Activated T-helper 1 cell treated with anti-CD3 and anti-CD28 coated beads, Interleukin-12 subunit alpha, Interleukin-12 subunit beta, Interleukin-2, Interleukin-4 antibody, amounts not matched to agents 30 ng/mL and 10 ng/mL and 1 ng/mL, durations not matched to agents 14 hours and 24 hours and 36 hours (primary cell): ENCODE data around the gene MGA. TPM values are rescaled to one million over a fixed set of nuclear protein-coding genes. Genes with fewer than 3 reads are reported as not detected.
A peak's percentile ranks its signal among the peaks of the same experiment; 100 is the strongest.

Experiments used
- DNase-seq: peaks from one replicate; pipeline ENCODE4 v3.0.0; 2021; ENCODE audit warnings: low spot score
- H3K27ac Mint-ChIP-seq: one replicate; pipeline ENCODE4 v1.8.0; 2021; ENCODE audit warnings: mild to moderate bottlenecking, mixed read lengths
- H3K27me3 Mint-ChIP-seq: one replicate; pipeline ENCODE4 v1.8.0; 2022; ENCODE audit warnings: mild to moderate bottlenecking, moderate library complexity, mixed read lengths; ENCODE audit not compliant: insufficient read depth
- H3K36me3 Mint-ChIP-seq: one replicate; pipeline ENCODE4 v1.8.0; 2021; ENCODE audit warnings: low read depth, mixed read lengths
- H3K4me1 Mint-ChIP-seq: one replicate; pipeline ENCODE4 v1.8.0; 2021; ENCODE audit warnings: low read depth, mixed read lengths
- H3K4me3 Mint-ChIP-seq: one replicate; pipeline ENCODE4 v1.8.0; 2021; ENCODE audit warnings: mild to moderate bottlenecking, moderate library complexity, mixed read lengths
- H3K9me3 Mint-ChIP-seq: one replicate; pipeline ENCODE4 v1.8.0; 2021; ENCODE audit warnings: mixed read lengths
- intact Hi-C: fragments of 100-400 bp; cut with micrococcal nuclease; formaldehyde crosslinking; loops from one replicate; pipeline ENCODE4 v1.15.1; 2024
- total RNA-seq: library from RNA; stranded (reverse); gene quantifications from 2 replicates; pipeline ENCODE4 v1.2.3, GENCODE V29; 2022

The MGA gene
- total RNA-seq, result 37.5 and 38.8 TPM in 2 replicates

DNA sequence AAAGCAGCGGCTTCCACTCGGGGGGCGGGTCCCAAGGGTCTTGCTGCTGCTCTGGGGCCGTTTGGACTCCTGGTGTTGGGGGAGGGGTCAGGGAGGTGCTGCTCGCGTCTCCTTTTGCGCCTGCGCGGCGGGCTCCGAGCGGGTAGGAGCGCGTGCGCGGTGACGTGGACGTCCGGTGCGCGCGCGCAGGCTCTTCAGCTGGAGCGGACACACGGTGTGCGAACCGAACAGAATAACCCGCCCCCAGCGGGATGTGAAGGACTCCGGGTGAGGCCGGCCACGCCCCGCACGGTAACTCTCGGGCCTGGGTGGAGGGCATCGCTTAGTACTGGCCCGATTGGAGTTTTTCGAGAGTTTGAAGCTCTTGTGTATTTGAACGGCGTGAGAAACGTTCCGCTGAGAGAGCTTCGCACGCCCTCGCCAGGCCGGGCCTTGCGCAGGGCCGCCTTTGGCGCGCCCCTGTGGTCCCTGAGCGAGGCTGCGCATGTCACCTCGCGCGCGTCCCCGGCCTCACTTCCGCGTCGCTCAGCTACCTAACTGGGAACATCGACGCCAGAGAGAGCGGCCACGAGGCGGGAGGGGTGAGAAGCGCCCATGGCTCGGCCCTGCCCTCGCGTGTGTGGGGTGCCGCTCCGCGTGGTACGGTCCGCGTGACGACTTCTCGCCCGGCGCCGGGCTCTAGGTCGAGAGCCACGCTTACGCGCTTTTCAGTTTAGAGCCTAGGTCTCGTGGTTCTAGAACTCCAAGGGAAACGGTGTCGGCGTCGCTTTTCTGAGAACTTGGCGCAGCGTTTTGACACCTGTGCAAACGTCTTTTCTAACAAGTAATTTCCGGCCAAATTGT is at the start of gene MGA:
MGA (plus strand) TSS at position 171 of the 843 bp plus-strand sequence.
- Mint-ChIP-seq H3K27ac (peak within 1 kb of the TSS; percentile 91), H3K27me3 (peaks cover 28% of the 10 kb centered on the region), H3K9me3 (peaks cover 8% of the 10 kb centered on the region), H3K36me3 (peaks cover 6% of the 10 kb centered on the region), H3K4me3 (peak within 1 kb of the TSS; percentile 90), H3K4me1 (peaks cover 37% of the 10 kb centered on the region)
- intact Hi-C loops, result loop anchor here (1.0 to 10.0 kb wide), 7 partner anchors 31 to 1674 kb away; partner anchors contain the start of genes EHD4, ITPKA, LCMT2 and MAPKBP1
- DNase-seq, result peak; percentile 88

DNA sequence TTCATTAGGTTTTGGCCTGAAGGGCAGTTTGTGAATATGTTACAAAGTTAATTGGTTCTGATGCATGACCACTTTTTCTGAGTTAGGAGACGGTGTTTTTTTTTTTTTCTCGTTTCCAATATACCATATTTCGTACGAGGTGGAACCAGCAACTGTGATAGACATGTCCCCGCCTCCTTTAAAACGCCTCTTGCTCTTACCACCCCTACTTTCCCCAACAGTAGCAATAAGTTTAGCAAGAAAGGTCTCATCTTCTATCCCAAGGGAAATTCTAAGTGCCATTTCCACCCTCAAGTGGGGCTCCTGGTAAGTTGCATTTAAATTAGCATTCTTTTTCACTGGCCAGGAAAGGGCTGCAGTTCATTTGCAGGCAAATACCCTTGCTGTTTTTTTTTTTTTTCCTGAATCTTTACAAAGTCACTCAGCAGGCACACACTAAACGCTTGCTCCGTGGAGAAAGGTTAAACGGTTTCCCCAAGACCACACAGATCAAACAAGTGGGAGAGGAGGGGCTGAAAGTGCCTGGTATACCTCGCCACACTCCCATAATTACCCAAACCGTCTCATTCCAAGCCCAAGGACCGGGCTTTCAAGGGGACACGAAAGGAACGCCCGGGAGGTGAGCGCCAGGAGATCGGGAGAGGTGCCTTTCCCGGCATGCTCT is 39.5 kb upstream of the MGA start:
- Mint-ChIP-seq H3K9me3 (peaks cover 6% of the 10 kb centered on the region), H3K4me1 (peaks cover 12% of the 10 kb centered on the region), H3K4me3 (peak overlapping the region; percentile 78), H3K27ac (peak overlapping the region; percentile 81), H3K27me3 (peaks cover 23% of the 10 kb centered on the region), H3K36me3 (no peaks in the 10 kb centered on the region)
- no peak for DNase-seq
- intact Hi-C loops, result loop anchor here (1.0 to 5.0 kb wide), 3 partner anchors 41 to 157 kb away; no protein-coding TSS in a partner anchor

DNA sequence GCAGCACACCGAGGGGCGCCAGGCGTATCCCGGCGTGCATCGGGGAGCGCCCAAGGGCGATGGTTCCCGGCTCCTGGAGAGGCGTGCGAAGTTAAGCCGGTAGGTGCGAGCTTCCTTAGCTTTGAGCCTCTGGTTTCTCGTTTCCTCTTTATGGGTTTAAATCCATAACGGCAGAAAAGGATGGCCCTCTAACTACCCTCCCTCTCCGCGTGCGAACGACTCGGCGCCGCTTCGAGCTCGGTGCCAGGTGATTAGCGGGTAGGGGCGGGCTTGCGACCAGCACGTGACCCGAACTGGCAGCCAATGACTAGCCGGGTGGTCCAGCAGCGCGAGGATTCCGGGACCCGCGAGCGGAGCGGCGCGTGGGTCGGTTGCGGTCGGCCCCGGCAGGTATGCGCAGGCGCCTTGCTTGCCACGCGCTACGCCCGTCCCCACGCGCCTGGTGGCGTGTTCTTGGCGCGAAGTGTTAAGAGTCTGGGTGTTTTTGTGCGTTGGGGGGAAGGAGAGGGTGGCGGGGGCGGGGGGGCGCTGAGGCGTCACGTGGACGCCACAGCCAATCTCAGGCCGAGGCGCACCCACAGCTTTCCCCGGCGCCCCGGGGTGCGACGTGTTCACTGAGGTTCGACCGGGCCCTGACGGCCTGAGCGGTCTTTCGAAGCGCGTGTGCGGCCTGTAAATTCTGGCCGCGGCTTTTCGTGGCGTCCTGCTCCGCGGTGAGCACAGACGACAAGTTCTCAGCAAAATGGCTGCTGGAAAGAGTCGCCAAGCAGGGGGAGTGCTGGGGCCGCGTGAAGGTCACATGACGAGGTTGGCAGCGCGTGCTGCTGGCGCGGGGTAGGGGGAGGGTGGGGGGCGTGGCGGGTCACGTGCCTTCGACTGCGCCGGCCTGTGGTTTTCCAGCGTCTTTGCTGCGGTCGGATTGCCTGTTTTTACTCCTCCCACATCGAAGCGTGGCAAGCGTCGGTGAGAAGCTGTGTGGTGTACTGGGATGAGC is 38.7 kb upstream of the MGA start:
- intact Hi-C loops, result loop anchor here (1.0 to 5.0 kb wide), 3 partner anchors 40 to 156 kb away; no protein-coding TSS in a partner anchor
- peak overlapping the region; percentile 78 for H3K4me3 Mint-ChIP-seq
- H3K36me3 Mint-ChIP-seq, result no peaks in the 10 kb centered on the region
- H3K27me3 Mint-ChIP-seq, result peaks cover 22% of the 10 kb centered on the region
- H3K9me3 Mint-ChIP-seq, result peaks cover 6% of the 10 kb centered on the region
- DNase-seq, result peak; percentile 70
- H3K4me1 Mint-ChIP-seq, result peaks cover 12% of the 10 kb centered on the region
- peak overlapping the region; percentile 81 for H3K27ac Mint-ChIP-seq

DNA sequence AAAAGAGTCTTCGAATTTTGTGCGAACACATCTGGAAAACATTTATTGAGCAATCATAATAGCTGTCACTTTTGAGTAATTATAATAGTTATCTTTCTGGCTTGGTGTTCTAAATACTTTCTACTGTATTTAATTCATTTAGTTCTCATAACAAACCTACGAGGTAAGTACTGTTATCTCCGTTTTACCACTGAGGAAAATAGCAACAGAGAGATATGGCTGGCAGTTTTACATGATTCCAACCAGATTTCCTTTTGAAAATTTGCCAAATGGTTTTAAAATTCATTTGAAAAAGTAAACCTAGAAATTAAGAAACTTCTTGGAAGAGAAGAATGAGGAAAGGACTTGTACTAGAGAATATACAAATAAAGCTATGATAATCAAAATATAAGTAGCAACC is 37.3 kb upstream of the MGA start:
- H3K36me3 Mint-ChIP-seq, result no peaks in the 10 kb centered on the region
- no peak for DNase-seq
- peaks cover 6% of the 10 kb centered on the region for H3K9me3 Mint-ChIP-seq
- H3K4me1 Mint-ChIP-seq, result peaks cover 12% of the 10 kb centered on the region
- H3K4me3 Mint-ChIP-seq, result no peak overlapping the region
- intact Hi-C loops, result loop anchor here (5.0 kb wide), 1 partner anchor 154 kb away; no protein-coding TSS in a partner anchor
- H3K27ac Mint-ChIP-seq, result no peak overlapping the region
- H3K27me3 Mint-ChIP-seq, result peaks cover 22% of the 10 kb centered on the region

DNA sequence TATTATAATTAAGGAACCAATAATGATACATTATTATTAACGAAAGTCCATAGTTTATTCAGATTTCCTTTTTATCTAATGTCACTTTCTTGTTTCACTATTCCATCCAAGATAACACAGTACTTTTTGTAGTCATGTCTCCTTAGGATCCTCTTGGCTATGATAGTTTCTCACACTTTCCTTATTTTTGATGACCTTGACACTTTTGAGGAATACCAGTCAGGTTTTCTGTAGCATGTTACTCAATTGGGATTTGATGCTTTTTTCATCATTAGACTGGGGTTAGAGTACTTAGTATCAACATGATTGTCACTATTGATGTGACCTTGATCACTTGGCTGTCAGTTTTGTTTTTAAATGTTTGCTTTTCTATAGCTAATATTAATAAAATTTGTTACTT is 33.0 kb upstream of the MGA start:
- intact Hi-C loops, result no loop called here
- H3K9me3 Mint-ChIP-seq, result no peaks in the 10 kb centered on the region

DNA sequence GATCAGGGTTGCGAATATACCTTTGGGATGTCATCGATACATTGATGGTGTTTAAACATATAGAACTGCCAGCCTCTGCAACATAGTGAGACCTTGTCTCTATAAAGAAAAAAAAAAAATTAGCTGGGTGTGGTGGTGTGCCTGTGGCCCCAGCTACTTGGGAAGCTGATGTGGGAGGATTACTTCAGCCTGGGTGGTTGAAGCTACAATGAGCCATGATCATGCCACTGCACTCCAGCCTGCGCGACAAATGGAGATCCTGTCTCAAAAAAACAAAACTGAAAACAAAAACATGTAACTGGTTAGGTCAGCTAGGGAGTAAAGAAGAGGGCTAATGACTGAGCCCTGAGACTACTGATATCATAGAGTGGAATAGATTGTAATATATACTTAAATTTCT is 30.7 kb upstream of the MGA start:
- Mint-ChIP-seq H3K9me3 (no peaks in the 10 kb centered on the region), H3K4me1 (no peaks in the 10 kb centered on the region), H3K27me3 (peaks cover 2% of the 10 kb centered on the region), H3K36me3 (no peaks in the 10 kb centered on the region), H3K4me3 (no peak overlapping the region), H3K27ac (no peak overlapping the region)
- no peak for DNase-seq
- intact Hi-C loops, result no loop called here

More for the DNA sequence above, 33.0 kb upstream of the MGA start:
- H3K36me3 Mint-ChIP-seq, result no peaks in the 10 kb centered on the region
- no peak overlapping the region for H3K4me3 Mint-ChIP-seq
- no peaks in the 10 kb centered on the region for H3K4me1 Mint-ChIP-seq
- peaks cover 2% of the 10 kb centered on the region for H3K27me3 Mint-ChIP-seq
- no peak overlapping the region for H3K27ac Mint-ChIP-seq
- no peak for DNase-seq

DNA sequence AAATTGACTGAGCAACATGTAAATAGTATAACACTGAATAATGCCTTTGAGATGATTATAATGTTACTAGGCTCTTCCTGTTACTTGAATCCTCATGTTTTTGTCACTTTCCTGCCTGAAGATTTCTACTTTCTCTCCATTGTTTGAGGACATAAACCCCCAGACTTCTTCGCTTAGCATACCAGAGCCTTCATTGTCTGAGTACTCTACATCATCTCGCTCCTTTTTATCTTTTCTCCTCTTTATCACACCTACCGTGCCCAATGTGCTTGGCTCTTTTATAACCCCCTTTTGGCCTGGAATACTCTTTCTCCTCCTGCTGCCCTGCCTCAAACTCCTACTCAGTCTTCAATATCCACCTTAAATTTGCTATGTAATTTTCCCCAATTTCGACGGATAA is 30.3 kb upstream of the MGA start:
- intact Hi-C loops, result no loop called here
- DNase-seq, result no peak
- Mint-ChIP-seq H3K4me3 (no peak overlapping the region), H3K4me1 (no peaks in the 10 kb centered on the region), H3K27ac (no peak overlapping the region), H3K27me3 (peaks cover 2% of the 10 kb centered on the region), H3K36me3 (no peaks in the 10 kb centered on the region), H3K9me3 (no peaks in the 10 kb centered on the region)

DNA sequence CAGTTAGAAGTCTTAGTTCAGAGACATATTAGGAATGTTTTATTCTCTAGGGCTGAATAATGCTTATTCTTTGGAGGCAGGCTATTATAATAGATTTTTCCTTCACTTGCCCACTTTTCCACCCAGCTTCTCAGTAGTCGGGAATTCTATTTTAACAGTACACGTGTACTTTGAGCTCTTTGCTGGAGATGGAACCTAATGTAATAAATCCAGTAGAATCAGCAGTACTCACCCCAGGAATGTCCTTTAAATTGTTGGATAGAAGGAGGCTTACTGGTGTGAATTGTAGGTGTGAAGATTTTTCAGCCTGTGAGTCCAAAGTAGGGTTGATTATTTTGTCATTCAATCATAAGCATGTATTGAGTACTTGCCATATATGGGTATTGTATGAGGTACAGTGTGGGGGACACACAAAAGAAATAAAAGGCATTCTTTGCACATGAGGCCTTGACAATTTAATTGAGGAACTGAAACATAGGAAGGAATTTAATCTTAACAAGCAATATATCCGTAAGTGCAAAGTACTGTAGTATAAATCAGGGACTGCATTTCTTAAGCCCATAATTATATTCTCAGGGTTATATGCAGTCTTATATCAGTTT is 29.5 kb upstream of the MGA start:
- no peaks in the 10 kb centered on the region for H3K36me3 Mint-ChIP-seq
- H3K4me3 Mint-ChIP-seq, result no peak overlapping the region
- no peaks in the 10 kb centered on the region for H3K9me3 Mint-ChIP-seq
- peaks cover 2% of the 10 kb centered on the region for H3K27me3 Mint-ChIP-seq
- intact Hi-C loops, result no loop called here
- H3K27ac Mint-ChIP-seq, result no peak overlapping the region
- DNase-seq, result no peak
- no peaks in the 10 kb centered on the region for H3K4me1 Mint-ChIP-seq

DNA sequence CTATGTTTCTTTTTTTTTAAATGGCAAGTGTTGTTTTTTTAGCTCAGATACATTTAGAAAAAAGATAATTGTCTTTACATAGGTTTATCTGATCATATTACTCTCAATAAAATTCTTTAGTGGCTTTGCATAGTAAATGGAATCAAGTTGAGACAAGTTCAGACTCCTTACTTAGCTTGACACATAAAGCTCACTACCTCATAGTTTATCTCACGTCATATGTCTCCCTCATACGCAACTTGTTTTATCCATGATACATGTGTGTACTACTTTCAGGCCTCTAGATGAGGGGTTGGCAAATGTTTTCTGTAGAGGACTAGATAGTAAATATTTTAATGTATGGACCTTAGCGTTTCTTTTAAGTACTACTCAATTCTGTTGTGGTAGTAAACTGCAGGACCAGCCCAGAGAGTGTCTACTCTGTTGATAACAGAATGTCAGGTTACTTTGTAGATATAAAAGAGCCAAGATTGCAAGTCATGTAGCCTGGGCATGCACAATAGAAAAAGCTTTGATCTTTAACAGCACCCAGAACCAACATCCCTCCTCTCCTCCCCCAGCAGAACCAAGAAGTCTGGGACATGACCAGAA is 28.2 kb upstream of the MGA start:
- Mint-ChIP-seq H3K4me3 (no peak overlapping the region), H3K9me3 (no peaks in the 10 kb centered on the region), H3K27me3 (peaks cover 2% of the 10 kb centered on the region), H3K36me3 (no peaks in the 10 kb centered on the region), H3K4me1 (no peaks in the 10 kb centered on the region), H3K27ac (no peak overlapping the region)
- DNase-seq, result no peak
- intact Hi-C loops, result no loop called here

DNA sequence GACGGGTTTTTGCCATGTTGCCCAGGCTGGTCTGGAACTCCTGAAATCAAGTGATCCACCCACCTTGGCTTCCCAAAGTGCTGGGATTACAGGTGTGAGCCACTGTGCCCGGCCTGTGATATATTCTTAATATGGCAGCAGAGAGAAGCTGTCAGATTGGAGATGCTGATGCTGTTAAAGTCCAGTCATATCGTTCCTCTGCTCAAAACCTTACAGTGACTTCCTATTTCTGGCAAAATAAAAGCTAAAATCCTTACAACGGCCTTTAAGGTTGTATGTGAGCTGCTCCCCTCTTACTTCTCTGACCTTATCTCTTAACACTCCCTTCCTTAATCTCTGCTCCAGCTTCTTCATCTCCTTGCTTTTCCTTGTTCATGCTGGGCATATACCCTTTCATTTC is 26.6 kb upstream of the MGA start:
- DNase-seq, result no peak
- Mint-ChIP-seq H3K4me3 (no peak overlapping the region), H3K9me3 (no peaks in the 10 kb centered on the region), H3K27me3 (peaks cover 2% of the 10 kb centered on the region), H3K4me1 (no peaks in the 10 kb centered on the region), H3K27ac (no peak overlapping the region), H3K36me3 (no peaks in the 10 kb centered on the region)
- intact Hi-C loops, result no loop called here

DNA sequence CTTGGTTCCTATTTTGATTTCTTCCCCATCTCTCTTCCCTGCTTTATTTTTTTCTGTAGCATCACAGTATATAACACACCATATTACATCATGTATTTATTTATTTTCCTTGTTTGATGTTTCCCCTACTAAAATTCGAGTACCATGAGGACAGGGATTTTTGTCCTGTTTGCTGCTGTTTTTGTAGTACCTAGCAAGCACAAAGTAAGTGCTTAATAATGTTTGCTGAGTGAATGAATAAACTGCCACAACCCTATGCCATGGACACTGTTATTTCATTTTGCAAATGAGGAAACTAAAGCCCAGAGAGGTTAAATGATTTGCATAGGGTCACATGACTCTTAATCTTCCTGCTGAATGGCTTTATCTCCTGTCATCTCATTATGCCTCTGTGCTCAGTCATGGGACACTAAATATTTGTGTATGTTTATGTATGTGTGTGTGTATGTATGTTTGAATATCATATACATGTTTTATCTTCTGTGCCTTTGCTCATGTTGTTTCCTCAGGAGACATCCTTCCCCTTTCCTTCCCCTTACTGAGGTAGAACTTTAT is 26.1 kb upstream of the MGA start:
- DNase-seq, result no peak
- no peaks in the 10 kb centered on the region for H3K9me3 Mint-ChIP-seq
- H3K27me3 Mint-ChIP-seq, result peaks cover under 1% of the 10 kb centered on the region
- no peak overlapping the region for H3K4me3 Mint-ChIP-seq
- intact Hi-C loops, result no loop called here
- H3K27ac Mint-ChIP-seq, result no peak overlapping the region
- H3K36me3 Mint-ChIP-seq, result no peaks in the 10 kb centered on the region
- no peaks in the 10 kb centered on the region for H3K4me1 Mint-ChIP-seq
